HG03521 (cell line): ENCODE results near the gene DIP2B.
"Not testable (repeated sequence)": the region's sequence is repeated elsewhere in the genome, so short reads cannot be mapped to it uniquely, and the experiment has no call there.

Experiments
- ATAC-seq: cut with Tn5 transposase; IDR thresholded peaks from one replicate; pipeline ENCODE4 v1.9.1; 2021; ENCODE audit warnings: mild to moderate bottlenecking, moderate library complexity; ENCODE audit not compliant: unreplicated experiment

DIP2B gene

GRCh38 chr12:50662116-50662510 lies 157.3 kb downstream of the DIP2B start:
- ATAC-seq = no peak

- ATAC-seq = no peak
Observed at GRCh38 chr12:50665170-50665569, 160.4 kb downstream of the DIP2B start.

- ATAC-seq = no peak
Observed at GRCh38 chr12:50665609-50666008, 160.8 kb downstream of the DIP2B start.

- no peak for ATAC-seq
Observed at GRCh38 chr12:50666023-50666422, 161.2 kb downstream of the DIP2B start.

DNA sequence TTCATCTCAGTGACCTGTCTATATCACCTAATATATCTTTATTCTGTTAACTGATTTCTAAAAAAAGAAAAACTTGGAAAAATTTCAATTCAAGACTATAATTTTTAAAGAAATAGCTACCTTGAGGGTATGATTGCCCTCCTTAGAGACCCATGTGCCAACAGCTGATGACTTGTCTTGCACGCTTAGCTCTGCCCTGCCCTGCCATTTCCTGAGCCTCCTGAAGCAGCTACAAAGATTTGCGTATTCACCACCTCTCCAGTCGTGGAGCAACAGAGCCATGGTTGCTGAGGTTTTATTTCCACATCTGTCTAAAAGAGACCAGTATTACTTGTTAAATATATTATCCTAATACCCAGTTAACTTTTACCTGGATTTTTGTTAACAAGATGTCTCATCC lies 167.4 kb downstream of the DIP2B start:
- ATAC-seq = no peak

DNA sequence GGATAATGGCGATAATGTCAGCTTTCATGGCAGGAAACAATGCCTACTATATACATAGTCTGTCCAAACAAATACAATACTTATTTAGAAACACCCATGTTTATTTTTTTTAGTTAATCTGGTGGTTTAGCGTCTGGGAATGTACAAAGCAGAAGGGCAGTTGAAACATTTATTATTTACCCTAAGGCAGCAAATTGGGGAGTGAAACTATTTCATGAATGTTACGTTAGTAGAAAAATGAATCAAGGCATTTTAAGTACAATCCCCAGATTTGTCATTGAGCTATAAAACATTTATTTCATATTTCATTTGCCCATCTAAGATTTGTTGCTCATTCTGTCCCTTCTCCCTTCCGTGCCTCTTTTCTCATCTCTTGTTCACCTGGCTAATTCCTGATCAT lies 172.0 kb downstream of the DIP2B start:
- ATAC-seq = no peak

DNA sequence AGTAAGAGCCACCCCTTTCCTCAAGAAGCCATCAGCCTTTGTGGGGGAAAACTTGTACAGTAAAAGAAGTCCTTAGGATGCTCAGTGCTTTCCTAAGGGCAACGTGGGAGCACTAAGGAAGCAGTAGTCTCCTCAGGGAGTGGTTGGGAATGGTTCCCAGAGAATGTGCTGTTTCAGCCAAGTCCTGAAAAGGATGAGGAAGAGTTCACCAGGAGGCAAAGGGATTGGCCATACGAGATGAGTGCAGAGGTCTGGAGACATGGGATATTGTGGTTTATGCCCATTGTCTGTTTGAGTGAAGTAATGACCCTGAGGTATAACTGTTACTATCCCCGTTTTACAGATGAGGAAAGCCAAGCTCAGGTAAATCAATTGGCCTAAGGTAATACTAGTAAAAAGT lies 173.1 kb downstream of the DIP2B start:
- ATAC-seq = no peak

DNA sequence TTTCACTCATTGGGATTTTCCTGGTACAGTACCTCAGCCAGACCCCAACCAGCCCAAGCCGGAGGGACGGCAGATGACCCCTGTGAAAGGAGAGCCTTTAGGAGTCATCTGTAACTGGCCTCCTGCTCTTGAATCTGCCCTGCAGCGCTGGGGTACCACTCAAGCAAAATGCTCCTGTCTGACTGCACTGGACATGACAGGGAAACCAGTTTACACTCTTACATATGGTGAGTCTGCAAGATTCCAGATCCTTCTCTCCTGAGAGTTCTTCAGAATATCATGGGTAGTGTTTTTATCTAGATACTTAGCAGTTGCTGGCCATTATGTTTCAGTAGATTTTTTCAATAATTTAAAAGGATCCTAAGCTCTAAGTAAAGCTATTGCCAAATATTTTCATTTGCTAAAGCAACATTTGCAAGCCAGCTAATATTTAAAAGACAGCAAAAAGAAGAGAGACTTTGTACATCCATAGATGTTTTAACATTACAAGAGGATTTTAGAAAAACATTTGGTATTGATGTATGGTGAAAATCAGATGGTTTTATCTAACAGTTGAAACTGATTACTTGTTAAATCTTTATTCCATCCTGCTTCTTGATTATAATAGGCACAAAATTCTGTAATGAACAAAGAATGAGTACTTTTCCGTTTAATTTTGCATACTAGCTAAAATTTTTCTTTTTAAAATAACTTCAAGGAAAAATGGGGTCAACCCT lies 174.0 kb downstream of the DIP2B start:
- no peak for ATAC-seq

DNA sequence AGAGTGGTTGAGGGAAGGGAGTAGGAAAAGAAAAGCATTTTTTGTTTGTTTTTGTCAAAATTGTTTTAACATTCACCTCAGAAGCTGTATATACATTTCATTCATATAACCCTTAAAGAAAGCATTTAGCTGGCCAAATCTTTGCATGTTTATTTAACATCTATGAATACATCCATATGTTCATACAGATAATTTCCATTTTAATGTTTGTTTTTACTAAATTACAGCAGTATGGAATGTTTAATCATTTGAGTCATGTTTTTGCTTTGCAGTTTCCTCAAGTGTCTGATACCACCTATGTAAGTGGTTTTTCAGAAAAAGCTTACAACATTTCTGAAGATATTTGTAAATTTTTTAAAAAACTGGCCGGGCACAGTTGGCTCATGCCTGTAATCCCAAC lies 174.8 kb downstream of the DIP2B start:
- no peak for ATAC-seq

GRCh38 chr12:50681064-50681463 lies 176.3 kb downstream of the DIP2B start:
- not testable (repeated sequence) for ATAC-seq

GRCh38 chr12:50685641-50686040 lies 180.9 kb downstream of the DIP2B start:
- ATAC-seq = no peak

- ATAC-seq = no peak
Observed at GRCh38 chr12:50686406-50686805, 181.6 kb downstream of the DIP2B start.

GRCh38 chr12:50686976-50687375 lies 182.2 kb downstream of the DIP2B start:
- no peak for ATAC-seq

- ATAC-seq = no peak
Observed at GRCh38 chr12:50689437-50689836, 184.7 kb downstream of the DIP2B start.

DNA sequence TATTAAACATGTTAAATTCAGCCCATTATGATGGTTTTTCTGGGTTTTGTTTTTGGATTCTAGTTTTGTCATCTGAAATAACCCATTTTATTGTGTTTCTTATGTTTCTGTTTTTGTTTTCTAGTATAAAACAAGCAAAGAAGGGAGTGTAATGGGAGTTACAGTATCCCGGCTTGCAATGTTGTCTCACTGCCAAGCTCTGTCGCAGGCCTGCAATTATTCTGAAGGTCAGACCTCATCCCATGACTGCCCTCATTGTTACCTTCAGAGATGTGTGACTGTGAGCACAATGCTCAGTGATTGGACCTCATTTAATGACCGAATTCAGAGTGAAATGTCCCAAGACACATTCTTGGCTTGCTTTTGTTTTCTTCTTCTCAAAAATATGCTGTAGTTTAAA lies 186.1 kb downstream of the DIP2B start:
- ATAC-seq = no peak

DNA sequence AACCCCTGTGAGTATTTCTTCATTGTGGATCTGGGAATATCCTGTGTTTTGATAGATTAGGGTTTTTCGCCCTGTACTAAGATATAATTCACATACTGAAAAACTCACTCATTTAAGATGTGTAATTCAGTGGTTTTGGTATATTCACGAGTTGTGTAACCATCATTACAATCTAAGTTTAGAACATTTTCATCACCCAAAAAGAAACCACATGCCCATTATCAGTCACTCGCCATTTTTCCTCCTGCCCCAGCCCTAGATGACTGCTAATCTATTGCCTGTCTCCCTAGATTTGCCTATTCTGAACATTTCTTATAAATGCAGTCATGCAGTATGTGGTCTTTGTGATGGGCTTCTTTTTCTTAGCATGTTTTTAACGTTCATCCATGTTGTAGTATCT lies 191.2 kb downstream of the DIP2B start:
- no peak for ATAC-seq

- ATAC-seq = no peak
Observed at GRCh38 chr12:50696931-50697330, 192.1 kb downstream of the DIP2B start.

DNA sequence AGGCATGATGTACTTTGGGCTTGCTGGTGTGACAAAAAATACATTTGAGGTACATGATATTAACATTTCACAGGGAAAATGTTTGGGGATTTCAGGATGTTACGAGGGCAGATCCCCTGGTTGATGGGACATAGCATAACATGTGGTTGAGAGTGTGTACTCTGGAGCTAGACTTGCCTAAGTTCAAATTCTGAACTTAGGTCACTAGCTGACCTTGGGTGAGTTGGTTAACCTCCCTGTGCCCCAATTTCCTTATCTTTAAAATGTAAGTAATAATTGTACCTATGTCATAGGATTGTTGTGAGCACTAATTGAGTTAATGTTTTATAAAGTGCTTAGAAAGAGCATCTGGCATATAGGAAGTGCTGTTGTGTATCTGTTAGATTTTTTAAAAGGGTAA lies 194.4 kb downstream of the DIP2B start:
- ATAC-seq = no peak

DNA sequence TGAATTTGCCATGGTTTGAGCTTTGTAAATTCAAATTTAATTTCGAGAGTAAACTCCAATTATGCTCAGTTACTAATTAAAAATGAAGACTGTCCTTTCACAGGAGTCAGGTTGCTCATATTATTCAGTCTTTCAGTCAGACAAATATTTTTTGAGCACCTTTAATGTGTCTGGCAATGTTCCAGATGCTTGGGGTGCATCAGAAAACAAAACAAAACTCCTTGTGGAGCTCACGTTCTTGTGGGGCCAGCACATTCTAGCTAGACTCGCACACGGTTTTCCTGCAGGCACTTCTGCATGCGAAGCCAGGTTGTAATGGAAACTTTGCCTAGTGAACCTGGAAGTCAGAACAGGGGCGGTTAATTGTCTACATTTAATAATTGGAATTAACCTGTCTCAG lies 195.2 kb downstream of the DIP2B start:
- ATAC-seq = no peak

DNA sequence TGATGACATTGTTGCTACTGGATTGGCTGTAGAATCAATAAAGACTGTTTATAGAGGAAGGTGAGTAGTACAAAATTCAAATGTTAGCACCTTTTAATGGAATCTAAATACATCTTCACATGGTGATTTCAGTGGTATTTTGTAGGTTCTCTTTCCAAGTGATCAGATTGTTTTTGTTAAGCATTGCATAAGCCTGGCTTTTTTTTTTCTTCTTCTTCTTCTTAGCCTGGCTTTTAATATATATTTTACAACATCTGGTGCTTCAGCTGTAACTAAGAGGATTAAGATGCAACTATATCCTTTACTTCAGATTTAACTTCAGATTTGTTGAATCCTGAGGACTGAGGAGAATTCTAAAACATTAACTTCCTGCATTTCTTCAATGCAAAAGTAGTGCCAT lies 201.8 kb downstream of the DIP2B start:
- ATAC-seq = no peak

- no peak for ATAC-seq
Observed at GRCh38 chr12:50707396-50707795, 202.6 kb downstream of the DIP2B start.

DNA sequence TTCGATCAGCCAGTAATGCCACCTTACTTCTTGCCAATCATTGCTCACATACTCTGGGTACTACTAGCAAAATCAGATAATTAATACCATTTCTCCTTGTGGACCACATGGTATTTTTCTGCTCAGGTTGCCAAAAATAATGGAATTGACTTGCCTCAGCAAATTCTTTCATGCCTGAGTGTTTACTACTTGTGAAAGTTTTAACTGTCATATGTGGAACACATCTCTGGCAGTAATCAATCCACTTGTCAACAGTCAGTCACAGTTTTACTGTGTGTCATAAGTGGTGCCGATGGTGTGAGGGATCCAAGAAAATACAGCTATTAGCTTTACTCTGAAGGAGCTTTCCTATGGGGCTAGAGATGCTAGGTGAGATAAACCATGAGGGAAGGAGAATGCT lies 203.8 kb downstream of the DIP2B start:
- ATAC-seq = no peak

- no peak for ATAC-seq
Observed at GRCh38 chr12:50711121-50711520, 206.3 kb downstream of the DIP2B start.
